GM19099 (cell line): ENCODE results near the gene CHRNE.

Experiments
- POLR2A ChIP-seq: IDR thresholded peaks from 3 replicates; pipeline ENCODE4 v1.6.1; 2011; ENCODE audit warnings: low read depth; ENCODE audit not compliant: insufficient read length; ENCODE audit errors: extremely low read depth

CHRNE gene

GRCh38 chr17:4880857-4881256 lies 22.0 kb downstream of the CHRNE start:
- TF ChIP-seq POLR2A: no peak

- TF ChIP-seq POLR2A: no peak
Measured at GRCh38 chr17:4879601-4880000, 23.3 kb downstream of the CHRNE start.

- TF ChIP-seq POLR2A: no peak
Measured at GRCh38 chr17:4877089-4877488, 25.8 kb downstream of the CHRNE start.

GRCh38 chr17:4872786-4873185 lies 30.1 kb downstream of the CHRNE start:
- TF ChIP-seq POLR2A: no peak

- TF ChIP-seq POLR2A: no peak
Measured at GRCh38 chr17:4870855-4871254, 32.0 kb downstream of the CHRNE start.

GRCh38 chr17:4863321-4863720 lies 39.6 kb downstream of the CHRNE start:
- TF ChIP-seq POLR2A: no peak

- TF ChIP-seq POLR2A: no peak
Measured at GRCh38 chr17:4862720-4863119, 40.2 kb downstream of the CHRNE start.

- no peak for TF ChIP-seq POLR2A
Measured at GRCh38 chr17:4861052-4861451, 41.8 kb downstream of the CHRNE start.

GRCh38 chr17:4860651-4861050 lies 42.2 kb downstream of the CHRNE start:
- no peak for TF ChIP-seq POLR2A

GRCh38 chr17:4859816-4860625 lies 42.9 kb downstream of the CHRNE start:
- no peak for TF ChIP-seq POLR2A

GRCh38 chr17:4858882-4859260 lies 44.0 kb downstream of the CHRNE start:
- TF ChIP-seq POLR2A: no peak

- TF ChIP-seq POLR2A: no peak
Measured at GRCh38 chr17:4858068-4858881, 44.6 kb downstream of the CHRNE start.

GRCh38 chr17:4856937-4857314 lies 46.0 kb downstream of the CHRNE start:
- no peak for TF ChIP-seq POLR2A

GRCh38 chr17:4856271-4856936 lies 46.5 kb downstream of the CHRNE start:
- no peak for TF ChIP-seq POLR2A

GRCh38 chr17:4854111-4854681 lies 48.7 kb downstream of the CHRNE start:
- TF ChIP-seq POLR2A: no peak
